T-helper 2 cell treated with Interferon-gamma antibody and Interleukin-4, amounts not matched to agents 100 ng/mL and 5 ng/mL, for 36 hours (primary cell): ENCODE measurements around the gene CHRM1. TPM values are rescaled to one million over a fixed set of nuclear protein-coding genes. Genes with fewer than 3 reads are reported as not detected.

Experiments
- intact Hi-C: fragments of 100-400 bp; cut with micrococcal nuclease; formaldehyde crosslinking; loops from one replicate; pipeline ENCODE4 v1.15.1; 2023
- total RNA-seq: library from RNA; stranded (reverse); gene quantifications from 2 replicates; pipeline ENCODE4 v1.2.3, GENCODE V29; 2022

CHRM1 gene
- total RNA-seq, 1 donor from 2014 or later: not detected

DNA sequence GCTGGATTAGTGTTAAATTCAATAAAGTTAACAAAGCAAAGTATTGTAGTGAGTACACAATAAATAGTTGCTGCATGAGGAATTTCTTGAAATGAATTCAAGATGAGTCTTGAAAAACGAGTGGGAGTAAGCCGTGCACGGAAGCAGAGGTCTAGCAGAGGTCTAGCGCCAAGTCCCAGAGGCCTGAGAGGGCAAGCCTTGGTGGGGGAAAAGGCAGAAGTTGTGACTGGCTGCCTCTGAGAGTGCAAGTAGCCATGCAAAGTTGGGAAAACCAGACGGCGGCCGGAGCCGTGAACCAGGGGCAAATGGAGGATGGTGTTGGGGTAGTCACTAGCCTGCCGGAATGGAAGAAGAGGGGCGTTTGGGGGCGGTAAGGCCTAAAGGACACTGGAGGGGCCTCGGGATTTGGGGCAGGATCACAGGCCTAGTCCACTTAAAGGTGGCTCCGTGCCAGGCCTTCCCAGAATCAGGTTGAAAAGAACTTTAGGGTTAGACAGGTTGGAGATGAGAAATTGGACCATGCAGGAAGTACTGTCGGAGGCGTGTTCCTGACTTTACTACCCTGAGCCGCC lies 40.8 kb downstream of the CHRM1 start:
- intact Hi-C loops: loop anchor here (1.0 to 5.0 kb wide), 9 partner anchors 18 to 802 kb away; partner anchors contain the start of genes NXF1, POLR2G, RTN3 and TUT1

DNA sequence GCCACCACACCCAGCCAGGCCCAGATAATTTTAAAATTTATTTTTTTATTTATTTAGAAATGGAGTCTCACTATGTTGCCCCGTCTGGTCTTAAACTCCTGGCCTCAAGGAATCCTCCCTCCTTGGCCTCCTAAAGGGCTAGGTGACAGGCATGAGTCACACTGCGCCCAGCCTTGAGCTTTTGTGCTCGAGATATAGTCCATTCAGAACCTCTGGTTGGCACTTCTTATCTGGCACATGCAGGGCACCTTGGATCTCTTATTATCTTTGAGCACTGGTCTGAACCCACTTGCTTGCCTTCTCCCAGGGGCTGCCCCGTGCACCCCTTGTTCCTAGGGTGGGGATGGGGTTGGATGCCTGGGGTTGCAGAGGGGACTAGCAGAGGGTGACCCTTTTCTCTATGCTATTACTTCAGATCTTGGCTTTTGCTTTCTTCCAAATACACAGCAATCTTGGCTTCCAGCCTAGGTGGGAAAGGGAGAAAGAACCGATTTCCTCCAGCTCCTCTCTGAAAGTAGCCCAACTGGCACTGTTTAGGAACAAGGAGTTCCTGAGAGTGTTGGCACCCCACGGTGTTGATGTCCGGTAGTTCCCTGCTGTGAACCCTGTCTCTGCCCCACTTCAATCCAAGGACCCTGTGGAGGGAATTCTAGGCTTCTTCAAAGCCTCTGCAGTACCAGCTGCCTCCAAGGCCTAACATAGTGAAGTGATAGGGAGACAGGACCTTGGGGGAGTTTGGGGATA lies 41.8 kb downstream of the CHRM1 start:
- intact Hi-C loops: no loop called here

DNA sequence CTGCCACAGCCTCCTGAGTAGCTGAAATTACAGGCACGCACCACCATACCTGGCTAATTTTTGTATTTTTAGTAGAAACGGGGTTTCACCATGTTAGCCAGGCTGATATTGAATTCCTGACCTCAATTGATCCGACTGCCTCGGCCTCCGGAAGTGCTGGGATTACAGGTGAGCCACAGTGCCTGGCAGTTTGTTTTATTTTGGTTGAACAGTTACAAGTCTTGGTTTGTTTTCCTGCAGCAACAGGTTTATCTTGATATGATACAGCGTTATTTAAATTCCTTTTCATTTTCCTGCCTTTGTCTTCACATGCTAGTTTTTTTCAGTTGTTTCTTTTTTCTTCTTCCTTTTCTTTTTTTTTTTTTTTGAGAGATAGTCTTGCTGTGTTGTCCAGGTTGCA lies 44.5 kb downstream of the CHRM1 start:
- intact Hi-C loops: no loop called here

GRCh38 chr11:62875698-62876478 lies 45.3 kb downstream of the CHRM1 start:
- intact Hi-C loops: no loop called here

GRCh38 chr11:62874851-62875250 lies 46.3 kb downstream of the CHRM1 start:
- intact Hi-C loops: no loop called here

GRCh38 chr11:62865635-62866034 lies 55.5 kb downstream of the CHRM1 start:
- intact Hi-C loops: loop anchor here (10.0 kb wide), 1 partner anchor 471 kb away; no protein-coding TSS in a partner anchor

- intact Hi-C loops: loop anchor here (10.0 kb wide), 1 partner anchor 469 kb away; no protein-coding TSS in a partner anchor
These were observed 57.4 kb downstream of the CHRM1 start for GRCh38 chr11:62863687-62864335.

DNA sequence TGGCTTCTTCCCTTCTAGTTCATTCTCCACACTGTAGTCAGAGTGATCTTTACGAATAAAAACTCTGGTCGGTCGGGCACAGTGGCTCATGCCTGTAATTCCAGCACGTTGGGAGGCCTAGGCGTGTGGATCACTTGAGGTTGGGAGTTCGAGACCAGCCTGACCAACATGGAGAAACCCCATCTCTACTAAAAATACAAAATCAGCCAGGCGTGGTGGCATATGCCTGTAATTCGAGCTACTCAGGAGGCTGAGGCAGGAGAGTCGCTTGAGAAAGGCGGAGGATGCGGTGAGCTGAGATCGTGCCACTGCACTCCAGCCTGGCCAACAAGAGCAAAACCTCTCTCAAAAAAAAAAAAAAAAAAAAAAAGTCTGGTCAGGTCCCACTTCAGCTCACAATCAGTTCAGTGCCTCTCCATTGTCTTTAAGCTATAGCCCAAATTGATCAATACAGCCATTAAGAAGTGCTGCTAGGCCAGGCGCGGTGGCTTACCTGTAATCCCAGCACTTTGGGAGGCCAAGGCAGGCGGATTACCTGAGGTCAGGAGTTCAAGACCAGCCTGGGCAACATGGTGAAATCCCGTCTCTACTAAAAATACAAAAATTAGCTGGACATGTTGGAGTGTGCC lies 59.5 kb downstream of the CHRM1 start:
- intact Hi-C loops: loop anchor here (1.0 to 10.0 kb wide), 4 partner anchors 19 to 467 kb away; partner anchors contain the start of gene SLC3A2

DNA sequence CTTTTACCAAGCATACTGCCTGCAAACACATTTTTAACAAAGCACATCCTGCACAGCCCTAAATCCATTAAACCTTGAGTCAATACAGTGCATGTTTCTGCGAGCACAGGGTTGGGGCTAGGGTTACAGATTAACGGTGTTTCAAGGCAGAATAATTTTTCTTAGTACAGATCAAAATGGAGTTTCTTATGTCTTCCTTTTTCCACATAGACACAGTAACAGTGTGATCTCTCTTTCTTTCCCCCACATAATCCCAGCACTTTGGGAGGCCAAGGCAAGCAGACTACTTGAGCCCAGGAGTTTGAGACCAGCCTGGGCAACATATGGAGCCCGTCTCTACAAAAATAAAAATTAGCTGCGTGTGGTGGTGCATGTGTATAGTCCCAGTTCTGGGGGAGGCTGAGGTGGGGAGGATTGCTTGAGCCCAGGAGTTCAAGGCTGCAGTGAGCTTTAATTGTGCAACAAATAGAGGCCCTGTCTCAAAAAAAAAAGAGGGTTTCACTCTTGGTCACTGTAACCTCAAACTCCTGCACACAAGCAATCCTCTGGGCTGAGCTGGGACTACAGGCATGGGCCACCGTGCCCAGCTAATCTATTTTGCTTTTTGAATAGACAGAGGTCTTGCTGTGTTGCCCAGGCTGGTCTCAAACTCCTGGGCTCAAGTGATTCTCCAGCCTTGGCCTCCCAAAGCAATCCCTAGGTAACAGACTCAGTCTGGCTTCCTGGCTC lies 60.2 kb downstream of the CHRM1 start:
- intact Hi-C loops: loop anchor here (10.0 kb wide), 1 partner anchor 466 kb away; no protein-coding TSS in a partner anchor

DNA sequence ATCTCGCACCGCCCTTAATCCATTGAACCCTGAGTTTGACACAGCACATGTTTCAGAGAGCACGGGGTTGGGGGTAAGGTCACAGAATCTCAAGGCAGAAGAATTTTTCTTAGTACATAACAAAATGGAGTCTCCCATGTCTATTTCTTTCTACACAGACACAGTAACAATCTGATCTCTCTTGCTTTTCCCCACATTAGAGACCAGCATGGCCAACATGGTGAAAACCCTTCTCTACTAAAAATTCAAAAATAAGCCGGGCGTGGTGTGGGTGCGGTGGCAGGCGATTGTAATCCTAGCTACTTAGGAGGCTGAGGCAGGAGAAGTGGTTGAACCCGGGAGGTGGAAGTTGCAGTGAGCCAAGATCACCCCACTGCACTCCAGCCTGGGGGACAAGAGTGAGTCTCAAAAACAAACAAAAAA lies 61.9 kb downstream of the CHRM1 start:
- intact Hi-C loops: loop anchor here (5.0 kb wide), 2 partner anchors 87 to 267 kb away; partner anchors contain the start of genes TAF6L and TUT1

Other genes starting within 250 kb of the CHRM1 start
- gene UQCC3, start 249.7 kb downstream of the CHRM1 start, total RNA-seq: 8.7 and 9.2 TPM in 2 replicates
- 18.9 and 20.7 TPM in 2 replicates for gene LBHD1, start 249.1 kb downstream of the CHRM1 start, total RNA-seq
- 113 and 119 TPM in 2 replicates for gene UBXN1, start 242.3 kb downstream of the CHRM1 start, total RNA-seq
- gene LRRN4CL, start 231.8 kb downstream of the CHRM1 start, total RNA-seq: 0.25 and 0.32 TPM in 2 replicates
- 26.5 and 28.4 TPM in 2 replicates for gene BSCL2, start 213.9 kb downstream of the CHRM1 start, total RNA-seq
- 0.30 TPM in 1 of 2 replicates, not detected in the other for gene GNG3, start 213.7 kb downstream of the CHRM1 start, total RNA-seq
- gene HNRNPUL2, start 193.9 kb downstream of the CHRM1 start, total RNA-seq: 69.9 and 72.6 TPM in 2 replicates
- gene TTC9C, start 192.9 kb downstream of the CHRM1 start, total RNA-seq: 37.0 and 39.9 TPM in 2 replicates
- 12.9 and 13.9 TPM in 2 replicates for gene ZBTB3, start 167.2 kb downstream of the CHRM1 start, total RNA-seq
- gene POLR2G, start 159.8 kb downstream of the CHRM1 start, total RNA-seq: 101 and 104 TPM in 2 replicates
- gene TAF6L, start 150.0 kb downstream of the CHRM1 start, total RNA-seq: 21.6 and 21.9 TPM in 2 replicates
- 37.1 and 37.2 TPM in 2 replicates for gene TMEM179B, start 134.0 kb downstream of the CHRM1 start, total RNA-seq
- gene TMEM223, start 129.4 kb downstream of the CHRM1 start, total RNA-seq: 19.6 and 19.8 TPM in 2 replicates
- 86.2 and 91.7 TPM in 2 replicates for gene NXF1, start 115.9 kb downstream of the CHRM1 start, total RNA-seq
- 39.4 and 39.8 TPM in 2 replicates for gene STX5, start 89.3 kb downstream of the CHRM1 start, total RNA-seq
- 0.77 TPM in 1 of 2 replicates, not detected in the other for gene TEX54, start 88.5 kb downstream of the CHRM1 start, total RNA-seq
- gene WDR74, start 81.8 kb downstream of the CHRM1 start, total RNA-seq: 77.5 and 81.6 TPM in 2 replicates
- 163 TPM in 2 replicates for gene SLC3A2, start 40.5 kb downstream of the CHRM1 start, total RNA-seq
- gene SLC22A6, start 63.6 kb upstream of the CHRM1 start, total RNA-seq: not detected in 2 replicates
- not detected in 2 replicates for gene SLC22A8, start 94.5 kb upstream of the CHRM1 start, total RNA-seq
- not detected in 2 replicates for gene SLC22A24, start 222.9 kb upstream of the CHRM1 start, total RNA-seq